Activated CD4-positive, alpha-beta T cell treated with anti-CD3 and anti-CD28 coated beads, Interleukin-2, amount 50 U/mL, for 24 hours (primary cell): ENCODE measurements around the gene ITGA5.

Experiments
- DNase-seq, 2 donors: peaks; one replicate each; pipeline ENCODE4 v3.0.0-alpha.2; 2020; ENCODE audit warnings: low read depth in 1 of 2, low spot score in 1 of 2

The ITGA5 gene

DNA sequence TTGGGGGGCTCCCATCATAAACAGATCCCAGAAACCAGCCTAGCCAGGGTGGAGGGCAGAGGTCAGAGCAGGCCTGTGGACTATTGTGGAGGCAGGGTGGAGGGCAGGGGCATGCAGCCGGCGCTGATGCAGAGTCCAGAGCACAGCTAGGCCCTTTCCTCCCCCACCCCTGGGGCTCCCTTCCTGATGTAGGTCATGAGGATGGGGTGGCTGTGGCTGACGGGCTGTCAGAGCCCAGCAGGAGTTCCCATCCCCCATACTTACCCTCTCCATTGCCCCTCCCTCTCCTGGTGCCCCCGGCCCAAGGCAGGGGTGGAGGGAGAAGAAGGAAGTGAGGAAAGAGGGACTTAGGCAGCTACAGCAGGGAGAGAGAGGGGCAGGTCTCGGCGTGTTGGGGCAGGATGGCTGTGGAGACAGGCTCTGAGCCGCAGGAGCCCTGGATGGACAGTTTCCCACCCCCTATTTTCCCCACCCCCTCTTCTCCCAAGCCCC lies 28.8 kb downstream of the ITGA5 start:
- DNase-seq = no peak

DNA sequence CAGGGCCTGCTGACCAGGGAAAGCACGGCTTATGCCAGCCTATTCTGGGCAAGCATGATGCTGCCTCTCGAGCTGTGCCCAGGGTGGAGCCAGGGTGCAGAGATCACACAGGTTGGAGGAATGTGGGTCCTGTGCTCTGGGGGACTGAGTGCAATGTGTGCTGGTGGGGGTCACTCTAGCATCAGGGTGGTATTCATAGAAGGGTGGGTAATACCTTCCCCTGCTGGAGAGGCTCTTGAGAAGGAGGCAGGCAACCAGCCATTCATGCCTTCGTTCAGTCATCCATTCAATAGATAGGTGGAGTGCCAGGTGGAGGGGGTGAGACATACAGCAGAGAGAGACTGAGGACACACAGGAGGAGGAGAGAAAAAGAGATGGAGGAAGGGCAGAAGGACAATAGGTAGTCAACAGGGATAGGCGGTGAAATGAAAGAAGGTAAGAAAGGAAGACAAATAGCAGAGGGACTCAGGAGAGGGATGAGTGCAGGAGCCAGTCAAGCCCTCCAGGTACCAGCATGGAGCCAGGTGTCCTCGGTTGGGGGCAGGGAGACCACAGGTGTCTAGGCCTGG lies 29.4 kb downstream of the ITGA5 start:
- DNase-seq = no peak

DNA sequence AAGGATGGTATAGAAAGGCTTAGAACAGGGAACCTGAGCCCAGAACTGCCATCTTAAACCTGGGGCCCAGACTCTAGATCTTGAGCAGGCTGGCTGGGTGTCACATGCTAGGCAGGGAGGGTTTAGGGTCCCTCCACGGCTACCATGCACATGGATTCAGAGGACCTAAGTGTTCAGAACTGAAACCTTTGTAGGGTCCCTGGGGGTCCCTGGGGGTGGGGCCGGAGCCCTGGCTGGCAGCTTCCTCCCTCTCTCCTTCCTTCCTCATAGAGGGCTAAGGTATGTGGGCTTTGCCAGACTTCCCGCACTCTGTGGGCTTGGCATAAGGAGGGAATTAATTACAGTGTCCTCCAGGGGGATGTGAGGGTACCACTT lies 29.9 kb downstream of the ITGA5 start:
- no peak for DNase-seq

DNA sequence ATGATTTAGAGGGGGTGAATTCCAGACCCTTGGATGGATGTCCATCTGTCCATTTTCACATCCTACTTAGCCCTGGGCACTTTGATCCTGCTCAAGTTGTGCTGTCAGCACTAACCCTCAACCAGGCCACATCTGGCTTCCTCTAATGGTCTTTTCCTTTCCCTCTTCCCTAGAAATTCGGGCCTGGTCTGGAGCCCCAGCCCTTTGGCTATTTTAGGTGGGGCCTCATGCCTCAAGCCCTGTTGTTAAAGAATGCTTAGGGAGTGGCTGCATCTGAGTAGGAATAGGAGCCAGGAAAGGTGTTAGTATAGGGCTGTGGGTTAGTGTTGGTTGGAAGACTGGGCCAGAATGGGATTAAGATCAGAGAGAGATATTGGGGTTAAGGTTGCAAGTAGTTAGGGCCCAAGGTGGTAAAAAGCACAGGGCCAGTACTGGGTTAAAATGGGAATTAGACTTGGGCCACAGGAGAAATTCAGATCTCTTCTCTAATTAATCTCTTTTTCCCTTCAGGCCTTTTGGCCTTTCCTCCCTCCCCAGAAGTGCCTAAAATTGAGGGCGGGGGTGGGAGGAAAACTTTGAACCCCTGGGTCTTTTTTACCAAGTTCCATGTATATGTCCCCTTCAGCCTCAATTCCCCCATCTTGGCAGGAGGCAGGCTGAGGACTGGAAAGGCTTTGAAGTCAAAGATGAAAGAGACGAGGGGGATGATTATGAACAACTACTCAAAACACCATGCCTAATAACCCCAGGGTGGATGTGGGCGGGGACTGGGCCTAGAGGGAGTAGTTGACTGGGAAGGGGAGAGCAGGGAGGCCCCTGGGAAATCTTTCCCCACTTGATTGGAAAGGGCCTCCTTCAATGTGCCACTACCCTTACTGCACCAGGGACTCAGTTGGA lies 30.6 kb downstream of the ITGA5 start:
- DNase-seq = no peak

DNA sequence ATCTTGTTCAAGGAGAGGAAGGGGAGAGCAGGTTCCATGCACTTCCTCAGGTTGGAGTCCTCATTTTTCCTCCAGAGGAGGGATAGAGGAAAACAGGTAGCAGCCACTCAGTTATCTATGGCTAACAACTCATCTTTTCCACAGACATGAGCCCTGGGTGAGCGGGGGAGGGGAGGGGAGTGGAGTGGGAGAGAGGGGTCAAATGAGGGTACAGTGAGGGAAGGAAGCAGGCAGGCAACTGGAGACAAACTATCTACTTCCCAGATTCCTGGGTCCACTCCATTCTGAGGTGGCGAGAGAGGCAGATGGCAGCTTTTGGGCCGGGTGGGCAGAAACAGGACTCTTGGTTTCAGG lies 32.0 kb downstream of the ITGA5 start:
- DNase-seq = no peak

DNA sequence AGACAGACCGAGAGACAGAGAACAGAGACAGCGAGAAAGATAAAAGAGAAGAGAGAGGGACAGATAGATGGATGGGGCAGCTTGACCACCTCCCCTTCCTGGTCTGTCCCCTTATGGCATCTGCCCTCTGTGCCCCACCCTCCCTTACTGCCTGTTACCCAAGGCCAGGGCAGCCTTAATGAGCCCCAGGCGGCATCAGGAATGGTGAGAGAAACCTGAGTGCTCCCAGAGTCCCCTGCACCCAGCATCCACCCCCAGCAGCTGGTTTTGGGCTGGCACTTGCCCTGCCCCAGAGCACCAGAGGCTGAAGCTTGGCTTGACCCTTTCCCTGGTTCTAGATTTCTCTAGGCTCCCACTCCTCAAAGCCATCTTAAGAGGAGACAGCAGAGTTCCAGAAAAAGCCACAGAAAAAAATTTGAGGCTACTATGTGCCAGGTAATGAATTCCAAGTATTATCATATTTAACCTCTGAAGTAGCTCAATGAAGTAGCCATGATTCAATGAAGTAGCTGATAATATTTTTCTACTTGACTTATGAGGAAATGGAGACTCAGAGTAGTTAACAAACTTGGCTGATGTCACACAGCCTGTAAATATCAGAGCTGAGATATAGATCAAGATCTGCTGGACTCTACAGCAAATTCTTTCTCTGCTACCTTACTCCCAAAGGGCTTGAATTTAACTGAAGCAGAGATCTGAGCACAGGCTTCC lies 32.5 kb downstream of the ITGA5 start:
- no peak for DNase-seq

DNA sequence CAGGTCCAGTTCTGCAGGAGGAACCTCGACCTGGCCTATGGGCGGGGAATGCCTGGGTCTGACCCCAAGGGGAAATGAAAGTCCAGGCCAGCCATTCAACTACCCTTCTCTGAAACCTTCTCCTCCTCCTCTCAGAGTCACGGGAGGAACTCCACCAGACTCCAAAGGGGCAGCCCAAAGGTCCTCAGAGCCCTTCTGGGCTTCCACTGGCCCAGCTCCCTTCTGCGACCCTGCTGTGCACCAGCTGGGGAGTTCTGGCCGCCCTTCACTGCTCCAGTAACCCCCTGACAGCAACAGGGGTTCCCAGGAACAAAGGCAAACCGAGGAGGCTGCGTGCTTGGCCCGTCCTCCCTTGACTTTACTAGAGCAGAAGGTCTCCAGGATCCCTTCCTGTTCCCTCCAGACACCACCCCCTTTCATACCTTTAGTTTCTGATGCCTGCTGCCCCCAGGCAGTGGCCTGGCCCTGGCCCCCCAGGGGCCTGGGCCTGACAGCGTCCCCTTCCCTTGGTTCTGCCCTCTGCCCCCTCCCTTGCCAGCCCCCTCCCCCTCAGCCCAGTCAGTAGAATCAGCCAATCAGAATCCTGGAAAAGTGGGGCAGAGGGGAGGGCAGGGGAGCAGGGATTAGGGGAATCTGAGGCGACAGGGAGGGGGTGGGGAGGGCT lies 33.7 kb downstream of the ITGA5 start:
- DNase-seq = no peak

DNA sequence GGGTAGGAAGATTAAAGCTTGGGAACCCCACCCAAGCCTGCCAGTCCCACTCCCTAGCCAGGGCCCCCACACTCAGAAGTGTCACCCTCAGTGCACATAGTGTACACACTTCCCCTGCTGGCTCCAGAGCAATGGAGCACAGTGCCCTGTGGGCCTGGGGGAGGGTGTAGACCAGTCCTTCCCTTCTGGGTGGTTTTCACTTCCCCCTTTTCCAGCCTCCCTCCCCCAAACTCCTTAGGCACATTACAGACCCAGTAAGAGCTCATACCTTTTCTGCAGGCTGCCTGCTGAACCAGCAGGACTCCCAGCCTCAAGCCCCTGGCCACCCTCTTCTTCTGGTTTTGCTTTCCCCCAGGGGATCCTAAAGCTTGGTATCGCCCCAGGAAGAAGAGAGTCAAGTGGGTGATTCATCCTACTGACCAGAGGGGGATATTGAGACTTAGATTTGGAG lies 34.5 kb downstream of the ITGA5 start, which contains the start of gene ZNF385A:
TSS of gene ZNF385A (minus strand) at position 143 of the 451 bp plus-strand sequence. CDS start 219 bp downstream, outside the sequence.
- no peak for DNase-seq

DNA sequence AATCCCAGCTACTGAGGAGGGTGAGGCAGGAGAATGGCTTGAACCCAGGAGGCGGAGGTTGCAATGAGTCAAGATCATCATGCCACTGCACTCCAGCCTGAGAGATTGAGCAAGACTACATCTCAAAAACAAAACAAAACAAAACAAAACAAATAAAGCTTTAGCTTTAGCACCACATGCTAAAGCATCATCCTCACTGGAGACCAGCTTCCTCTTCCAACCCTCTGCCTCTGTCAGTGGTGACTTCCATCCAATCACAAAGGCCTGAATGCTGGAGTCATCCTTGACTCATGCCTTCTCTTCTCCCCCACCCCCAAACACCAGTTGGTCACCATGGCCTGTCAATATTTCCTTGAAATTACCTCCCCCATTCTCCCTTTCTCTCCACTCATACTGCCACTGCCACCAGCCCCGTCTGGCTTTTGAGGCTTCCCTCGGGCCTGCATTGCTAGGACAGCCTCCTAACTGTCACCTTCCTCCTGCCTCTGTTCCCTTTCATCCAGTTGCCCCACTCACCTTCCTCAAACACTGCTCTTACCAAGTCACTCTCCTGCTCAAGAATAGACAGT lies 35.9 kb downstream of the ITGA5 start:
- no peak for DNase-seq

DNA sequence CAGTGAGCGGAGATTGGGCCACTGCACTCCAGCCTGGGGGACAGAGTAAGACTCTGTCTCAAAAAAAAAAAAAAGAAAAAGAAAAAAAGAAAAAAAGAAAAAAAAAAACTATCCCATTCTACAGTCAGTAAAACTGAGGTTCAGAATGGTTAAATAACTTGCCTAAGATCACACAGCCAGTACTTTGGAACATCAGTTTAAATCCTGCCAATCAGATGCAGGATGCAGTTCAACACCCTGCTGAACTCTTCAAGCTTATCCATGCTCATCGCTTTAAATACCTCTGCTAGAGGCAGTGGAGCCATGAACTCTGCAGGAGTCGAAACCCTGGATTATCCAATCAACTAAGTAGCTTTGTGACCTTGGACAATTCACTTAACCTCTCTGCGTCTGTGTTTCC lies 37.9 kb downstream of the ITGA5 start:
- DNase-seq = no peak

DNA sequence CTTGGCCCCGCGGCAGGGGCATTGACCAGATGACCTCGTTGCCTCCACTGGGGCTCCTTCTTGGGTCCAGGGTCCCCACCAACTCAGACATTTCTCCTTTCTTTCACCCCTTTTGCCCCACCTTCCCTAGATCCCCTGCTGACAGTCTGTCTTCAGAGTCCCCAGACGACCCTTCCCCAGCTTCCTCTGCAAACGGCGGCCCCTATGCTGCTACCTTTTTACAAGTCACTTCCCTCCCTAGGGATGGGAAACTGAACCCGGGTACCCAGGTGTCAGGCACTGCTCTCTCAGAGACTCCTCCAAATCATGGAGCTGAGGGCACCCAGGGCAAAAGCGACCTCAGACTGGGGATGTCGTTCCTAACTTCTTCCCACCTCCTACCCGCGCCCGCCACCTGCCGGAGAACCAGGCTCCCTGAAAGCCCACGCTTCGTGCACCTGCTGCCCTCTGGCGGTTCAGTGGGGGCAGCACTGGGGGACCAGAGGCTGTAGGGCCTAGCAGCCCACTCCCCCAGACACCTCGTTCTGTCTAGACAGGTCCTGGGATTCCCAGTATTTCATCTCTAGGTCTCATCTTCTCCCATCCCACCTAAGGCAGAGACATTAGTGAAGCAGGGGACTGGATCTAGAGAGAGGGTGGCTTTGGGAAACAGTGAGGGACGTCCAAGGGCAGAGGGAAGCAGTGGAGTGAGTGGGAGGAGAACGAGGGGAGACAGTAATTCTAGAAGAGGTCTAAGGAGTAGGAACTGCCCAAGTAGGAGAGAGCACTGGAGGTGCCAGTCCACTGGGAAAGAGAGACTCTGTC lies 39.5 kb downstream of the ITGA5 start:
- peak; percentile 75 to 86 for DNase-seq

DNA sequence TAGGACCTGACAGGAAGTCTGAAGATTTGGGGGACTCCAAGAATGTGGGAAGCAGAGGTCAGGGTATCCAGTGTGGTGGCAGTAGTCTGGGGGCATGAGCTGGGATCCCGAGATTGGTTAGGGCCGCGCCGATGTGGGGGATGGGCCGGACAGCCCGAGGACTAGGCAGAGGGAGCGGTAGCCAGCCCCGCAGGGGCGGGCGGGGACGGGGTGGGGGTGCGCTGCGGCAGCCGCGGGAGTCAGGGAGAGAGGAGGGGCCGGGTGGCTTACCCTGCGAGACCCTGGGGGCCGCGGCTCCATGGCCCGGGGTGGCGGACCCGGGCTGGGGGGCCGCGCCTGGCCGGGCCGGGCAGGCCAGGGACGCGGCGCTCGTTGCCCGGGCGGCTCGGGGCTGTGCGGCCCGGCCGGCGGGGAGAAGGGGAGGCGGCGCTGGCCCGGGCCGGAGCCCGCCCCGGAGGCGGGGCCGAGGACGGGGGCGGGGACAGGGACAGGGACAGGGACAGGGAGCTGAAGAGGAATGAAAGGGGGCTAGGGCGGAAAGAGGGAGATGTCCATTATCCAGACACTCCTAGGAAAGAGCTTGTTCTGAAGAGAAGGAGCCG lies 40.2 kb downstream of the ITGA5 start:
- no peak for DNase-seq

DNA sequence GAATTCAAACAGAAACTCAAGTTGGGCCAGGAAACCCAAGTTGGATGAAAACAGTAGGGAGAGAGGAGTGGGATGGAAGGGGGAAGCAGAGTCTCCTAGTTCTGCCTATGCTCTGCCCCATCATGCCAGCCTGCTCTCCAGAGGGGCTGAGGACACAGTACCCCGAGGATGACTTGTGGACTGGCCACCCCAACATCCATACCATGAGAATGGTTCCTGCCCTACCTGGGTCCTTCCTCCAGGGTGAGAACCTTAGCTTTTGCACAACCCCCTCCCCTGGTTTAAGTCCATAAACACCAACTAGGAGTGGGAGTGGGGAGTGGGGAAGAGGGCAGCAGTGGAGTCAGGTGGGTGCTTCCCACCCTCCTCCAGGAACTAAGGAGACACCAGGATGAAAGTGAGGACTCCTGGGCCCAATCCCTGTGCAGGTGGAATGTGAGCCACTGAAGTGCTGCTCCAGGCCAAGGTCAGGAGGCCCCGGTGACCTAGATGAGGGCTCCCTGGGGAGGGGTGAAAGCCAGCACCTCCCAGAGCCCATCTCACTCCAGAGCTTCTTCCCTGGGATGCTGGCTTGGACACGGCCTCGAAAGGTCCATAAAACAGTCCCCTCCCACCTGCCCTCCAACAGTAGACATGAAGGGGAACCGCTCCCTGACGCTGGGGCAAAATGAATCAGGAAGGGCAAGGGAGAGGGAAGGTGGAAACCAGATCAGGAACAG lies 41.1 kb downstream of the ITGA5 start:
- DNase-seq = no peak

DNA sequence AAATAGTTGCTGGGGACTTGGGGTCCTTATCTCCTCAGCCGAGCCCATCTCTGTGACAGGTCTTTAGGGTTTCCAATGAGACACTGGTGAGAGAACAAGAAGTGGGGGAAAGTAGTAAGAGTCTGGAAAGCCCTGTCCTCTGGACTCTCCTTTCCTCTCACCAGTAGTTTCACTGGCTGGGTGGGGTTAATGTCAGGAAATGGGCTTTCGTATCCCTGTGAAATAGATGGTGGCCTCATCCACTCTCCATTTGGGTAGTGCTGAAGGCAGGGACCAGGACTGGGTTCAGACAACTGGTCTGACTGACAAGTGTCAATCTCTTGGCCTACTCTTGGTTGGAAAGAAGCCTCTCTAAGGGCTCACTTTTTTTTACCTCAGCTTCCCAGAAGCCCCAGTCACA lies 42.1 kb downstream of the ITGA5 start:
- DNase-seq = no peak

DNA sequence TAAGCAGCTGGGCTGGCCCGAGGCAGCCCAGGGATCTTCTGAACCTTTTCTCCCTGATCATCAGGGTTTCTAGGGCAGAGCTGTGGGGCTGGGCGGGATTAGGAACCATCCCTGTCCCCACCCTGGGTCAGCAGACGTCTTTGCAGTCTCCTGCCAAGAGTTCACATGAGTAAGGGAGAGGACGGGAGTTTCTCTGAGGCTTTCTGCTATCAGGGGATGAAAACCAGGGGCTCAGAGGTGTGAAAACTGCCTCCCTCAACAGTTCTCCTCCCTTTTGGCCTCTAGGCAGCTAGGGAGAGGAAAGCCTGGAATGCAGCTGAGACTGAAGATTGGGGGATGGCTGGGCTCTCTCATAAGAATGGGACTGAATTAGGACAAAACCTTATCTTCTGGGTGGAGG lies 42.5 kb downstream of the ITGA5 start:
- DNase-seq = no peak

DNA sequence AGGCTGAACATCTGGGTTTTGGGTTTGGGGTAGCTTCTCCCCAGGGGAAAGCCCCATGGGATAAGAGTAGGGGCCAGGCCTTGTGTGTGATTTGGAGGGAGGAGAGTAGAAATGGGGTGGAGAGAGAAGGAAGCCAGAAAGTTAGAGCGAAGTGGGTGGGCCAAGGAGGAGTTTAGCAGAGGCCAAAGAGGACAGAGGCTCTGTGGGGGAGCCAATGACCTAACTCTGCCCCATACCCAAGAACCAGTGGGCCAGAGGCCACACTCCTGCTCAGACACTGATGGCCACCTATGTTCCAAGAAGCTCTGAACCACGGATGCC lies 43.8 kb downstream of the ITGA5 start:
- DNase-seq = no peak

DNA sequence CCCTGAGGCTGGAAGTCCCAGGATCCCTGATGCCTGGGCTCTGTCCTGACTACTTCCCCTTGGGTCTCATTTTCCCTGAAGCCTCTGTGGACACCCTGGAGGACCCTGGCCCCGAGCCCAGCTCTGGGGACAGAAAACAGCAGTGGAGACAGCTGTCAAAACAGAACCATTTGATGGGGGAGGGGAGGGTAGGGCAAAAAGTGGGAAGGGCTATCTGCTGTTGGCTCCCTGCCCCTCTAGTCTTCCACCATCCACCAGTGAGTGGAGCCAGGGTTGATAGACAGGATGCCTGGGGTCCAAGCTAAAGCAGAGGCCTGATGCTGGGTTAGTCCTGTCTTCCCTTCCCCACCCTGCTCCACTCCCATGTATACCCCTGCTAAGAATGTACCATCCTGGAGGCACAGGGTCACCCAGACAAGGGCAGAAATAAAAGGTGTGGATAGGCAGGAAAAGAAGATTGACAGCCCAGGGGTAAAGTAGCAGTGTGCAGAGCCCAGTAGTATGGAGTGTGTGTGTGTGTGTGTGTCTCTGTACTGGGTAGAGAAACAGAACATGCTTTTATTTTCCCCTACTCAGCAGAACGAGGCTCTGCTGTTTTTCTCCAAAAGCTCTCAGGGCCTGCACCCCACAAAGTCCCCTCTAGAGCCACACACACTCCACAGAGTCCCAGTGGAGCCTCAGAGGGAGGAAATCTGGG lies 44.4 kb downstream of the ITGA5 start:
- DNase-seq = no peak

DNA sequence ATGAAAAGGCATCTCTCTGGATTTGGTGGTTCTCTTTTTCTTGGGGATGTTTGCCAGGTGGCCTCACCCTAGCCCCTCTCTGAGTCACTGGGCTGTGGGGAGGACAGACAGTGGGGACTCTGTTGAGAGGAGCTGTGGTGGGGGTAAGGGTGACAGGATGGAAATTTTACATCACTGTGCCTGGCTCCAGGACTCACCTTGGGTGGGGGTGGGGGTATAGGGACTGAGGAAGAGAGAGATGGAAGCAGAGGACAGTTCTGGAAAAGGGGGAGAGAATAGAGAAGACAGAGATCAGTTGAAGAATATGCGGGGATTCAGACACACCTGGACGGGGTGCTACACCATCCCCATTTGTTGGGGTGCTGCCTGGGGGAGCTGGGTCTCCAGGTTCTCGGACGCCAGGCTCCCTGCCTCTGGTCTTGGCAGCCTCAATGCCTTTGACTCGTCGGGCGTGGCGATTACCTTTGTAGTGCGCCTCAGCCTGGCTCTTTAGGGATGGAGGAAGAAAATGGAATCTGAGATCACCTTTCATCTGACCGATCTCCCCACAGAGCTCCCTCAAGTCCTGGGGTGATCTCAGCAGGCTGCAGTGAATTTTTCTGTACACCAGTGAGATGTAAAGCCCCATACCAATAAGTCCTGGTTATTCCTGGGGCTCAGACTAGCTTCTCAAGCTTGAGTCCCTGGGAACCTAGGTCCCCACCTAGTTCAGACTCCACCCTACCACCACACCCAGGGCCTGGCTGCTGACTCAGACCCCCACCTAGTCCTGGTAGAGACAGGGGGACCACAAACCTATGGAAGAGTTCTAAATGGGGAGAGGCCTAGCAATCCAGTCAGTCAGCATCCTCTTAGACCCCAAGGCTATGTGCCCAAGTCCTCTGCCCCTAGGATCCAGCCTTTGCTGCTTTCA lies 45.2 kb downstream of the ITGA5 start:
- DNase-seq = no peak
